KOPT-K1 (cell line): ENCODE data around the gene DRG1.
"Not testable (repeated sequence)": the region's sequence is repeated elsewhere in the genome, so short reads cannot be mapped to it uniquely, and the experiment has no call there.

Experiments used
- H3K27ac ChIP-seq: fragments of 200-600 bp; sonication (generic); 2 replicates; pipeline ENCODE4 v1.5.1; 2016; ENCODE audit warnings: antibody characterized with exemption, mild to moderate bottlenecking, low read depth, low read length; ENCODE audit not compliant: poor library complexity, severe bottlenecking
- H3K36me3 ChIP-seq: fragments of 200-600 bp; sonication (generic); 2 replicates; pipeline ENCODE4 v1.5.1; 2017; ENCODE audit warnings: antibody characterized with exemption, mild to moderate bottlenecking, low read length, moderate library complexity; ENCODE audit not compliant: insufficient read depth
- H3K9me3 ChIP-seq: fragments of 200-600 bp; sonication (generic); 2 replicates; pipeline ENCODE4 v1.5.1; 2017; ENCODE audit warnings: antibody characterized with exemption, low read length, mild to moderate bottlenecking; ENCODE audit not compliant: insufficient read depth, poor library complexity, severe bottlenecking

Gene DRG1

DNA sequence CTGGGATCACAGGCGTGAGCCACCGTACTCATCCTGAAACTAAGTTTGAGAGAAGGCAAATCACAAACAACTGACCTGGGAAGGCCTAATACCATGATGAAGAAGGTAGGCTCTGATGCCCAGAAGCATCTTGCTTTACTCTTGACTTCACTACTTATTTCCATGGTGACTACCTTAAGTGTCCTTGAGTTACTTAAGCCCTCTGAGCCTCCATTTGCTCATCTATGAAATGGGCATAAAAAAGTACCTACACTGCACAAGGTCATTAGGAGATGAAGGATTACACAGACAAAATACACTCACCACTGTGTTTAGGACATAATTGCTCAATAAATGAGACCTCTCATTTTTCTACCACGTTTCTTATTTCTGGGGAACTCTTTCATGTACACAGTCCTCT, 62.3 kb downstream of the DRG1 start:
- Histone ChIP-seq H3K36me3 (peaks cover 95% of the 10 kb centered on the region), H3K27ac (no peak overlapping the region)

DNA sequence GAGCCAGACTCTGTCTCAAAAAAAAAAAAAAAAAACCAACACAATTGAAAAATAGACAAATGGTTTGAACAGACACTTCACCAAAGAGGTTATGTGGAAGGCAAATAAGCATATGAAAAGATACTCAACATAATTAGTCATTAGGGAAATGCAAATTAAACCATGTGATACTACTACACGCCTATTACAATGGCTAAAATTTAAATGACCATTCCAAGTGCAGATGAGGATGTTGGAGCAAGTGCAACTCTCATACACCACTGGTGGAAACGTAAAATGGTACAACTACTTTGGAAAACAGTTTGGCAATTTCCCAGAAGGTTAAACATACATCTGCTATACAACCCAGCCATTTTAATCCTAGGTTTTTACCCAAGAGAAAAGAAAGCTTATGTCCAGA, 65.9 kb downstream of the DRG1 start:
- no peak overlapping the region for H3K27ac ChIP-seq
- H3K36me3 ChIP-seq = peaks cover 93% of the 10 kb centered on the region
- no peaks in the 10 kb centered on the region for H3K9me3 ChIP-seq

More for the DNA sequence above, 62.3 kb downstream of the DRG1 start:
- no peaks in the 10 kb centered on the region for H3K9me3 ChIP-seq

DNA sequence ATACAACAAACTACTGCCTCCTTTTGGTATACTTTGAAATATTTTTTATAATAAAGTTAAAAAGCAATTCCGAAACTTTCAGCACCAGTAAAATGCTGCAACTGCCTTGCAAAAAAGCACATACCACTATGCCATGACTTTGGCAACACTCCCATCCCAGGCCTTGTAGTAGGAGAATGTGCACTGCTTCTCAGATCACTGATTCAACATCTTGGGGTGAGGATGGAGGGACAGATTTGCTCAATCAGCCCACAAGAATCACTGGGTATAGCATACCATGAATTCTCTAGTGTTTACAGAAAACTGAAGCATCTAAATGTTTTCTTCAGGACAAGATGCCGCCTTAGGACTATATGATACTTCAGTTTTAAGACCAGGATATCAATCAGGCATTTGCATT, 75.3 kb downstream of the DRG1 start:
- peaks cover 78% of the 10 kb centered on the region for H3K36me3 ChIP-seq
- H3K9me3 ChIP-seq = no peaks in the 10 kb centered on the region
- H3K27ac ChIP-seq = no peak overlapping the region

DNA sequence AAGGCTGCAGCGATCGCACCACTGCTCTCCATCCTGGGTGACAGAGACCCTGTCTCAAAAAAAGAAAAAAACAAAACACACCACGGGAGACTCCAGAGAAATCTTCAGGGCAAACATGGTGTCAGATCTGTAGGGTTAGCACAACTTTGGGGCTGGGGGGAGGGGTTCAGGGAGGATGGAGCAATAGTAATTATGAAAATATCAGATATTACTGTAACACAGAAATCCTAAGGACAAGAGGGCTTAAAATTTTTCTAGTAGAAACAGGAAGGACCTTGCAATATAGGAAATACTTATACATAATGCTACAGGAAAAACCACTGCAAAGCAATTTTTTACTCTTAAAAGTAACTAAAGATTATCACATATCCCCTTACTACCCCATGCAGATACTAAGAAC, 76.4 kb downstream of the DRG1 start:
- Histone ChIP-seq H3K9me3 (no peaks in the 10 kb centered on the region), H3K36me3 (peaks cover 80% of the 10 kb centered on the region), H3K27ac (no peak overlapping the region)

DNA sequence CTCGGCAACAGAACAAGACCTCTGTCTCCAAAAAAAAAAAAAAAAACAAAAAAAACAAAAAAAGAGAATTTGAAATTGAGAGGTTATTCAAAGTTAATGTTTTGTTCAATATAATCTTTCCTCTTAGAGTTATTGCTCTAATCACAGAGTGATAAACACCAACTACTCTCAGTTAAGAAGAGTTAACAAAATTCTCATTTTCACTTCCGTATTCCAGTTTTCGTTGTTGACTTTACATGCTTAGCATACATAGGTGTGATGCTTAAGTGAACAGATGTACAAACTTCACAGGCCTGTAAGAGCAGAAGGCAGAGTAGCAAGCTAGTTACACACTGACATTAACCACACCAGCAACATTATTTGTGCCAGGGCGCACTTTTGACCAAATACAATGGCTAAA, 77.9 kb downstream of the DRG1 start:
- no peak overlapping the region for H3K27ac ChIP-seq
- H3K36me3 ChIP-seq = peaks cover 80% of the 10 kb centered on the region

DNA sequence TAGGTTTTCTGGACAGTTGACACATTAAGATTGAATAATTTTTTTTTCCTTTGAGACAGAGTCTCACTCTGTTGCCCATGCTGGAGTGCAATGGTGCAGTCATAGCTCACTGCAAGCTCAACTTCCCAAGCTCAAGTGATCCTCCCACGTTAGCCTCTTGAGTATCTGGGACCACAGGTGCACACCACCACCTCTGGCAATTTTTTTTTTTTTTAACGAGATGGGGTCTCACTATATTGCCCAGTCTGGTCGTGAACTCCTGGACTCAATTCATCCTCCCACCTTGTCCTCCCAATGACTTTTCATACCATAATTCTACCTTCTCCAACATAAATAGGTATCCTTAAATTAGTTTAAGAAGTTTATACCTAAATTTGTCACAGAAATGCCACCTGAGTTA, 81.7 kb downstream of the DRG1 start:
- Histone ChIP-seq H3K36me3 (peaks cover 96% of the 10 kb centered on the region), H3K9me3 (no peaks in the 10 kb centered on the region)

More for the DNA sequence above, 77.9 kb downstream of the DRG1 start:
- no peaks in the 10 kb centered on the region for H3K9me3 ChIP-seq

DNA sequence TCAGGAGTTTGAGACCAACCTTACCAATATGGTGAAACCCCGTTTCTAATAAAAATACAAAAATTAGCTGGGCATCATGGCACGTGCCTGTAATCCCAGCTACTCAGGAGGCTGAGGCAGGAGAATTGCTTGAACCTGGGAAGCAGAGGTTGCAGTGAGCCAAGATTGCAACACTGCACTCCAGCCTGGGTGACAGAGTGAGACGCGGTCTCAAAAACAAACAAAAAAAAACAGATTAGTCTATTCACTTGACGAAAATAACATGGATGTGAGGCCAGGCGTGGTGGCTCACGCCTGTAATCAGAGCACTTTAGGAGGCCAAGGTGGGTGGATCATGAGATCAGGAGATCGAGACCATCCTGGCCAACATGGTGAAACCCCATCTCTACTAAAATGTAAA, 83.1 kb downstream of the DRG1 start:
- not testable (repeated sequence) for H3K27ac ChIP-seq, H3K9me3 ChIP-seq
- H3K36me3 ChIP-seq = peaks cover 95% of the 10 kb centered on the region

More for the DNA sequence above, 81.7 kb downstream of the DRG1 start:
- H3K27ac ChIP-seq = no peak overlapping the region
